NCI-H526 treated with DMSO at 0.1 percent for 48 hours (cell line): ENCODE measurements around the gene CDC42EP5.
"Not testable (repeated sequence)": the region's sequence is repeated elsewhere in the genome, so short reads cannot be mapped to it uniquely, and the experiment has no call there.

Experiments used
- DNase-seq: peaks from one replicate; lab custom pipeline; 2025; lab: John Stamatoyannopoulos, UW

CDC42EP5 gene

GRCh38 chr19:54489766-54490165 lies 16.7 kb upstream of the CDC42EP5 start:
- DNase-seq, result no peak

- no peak for DNase-seq
These were observed 16.2 kb upstream of the CDC42EP5 start for GRCh38 chr19:54489341-54489740.

GRCh38 chr19:54485851-54486250 lies 12.8 kb upstream of the CDC42EP5 start:
- no peak for DNase-seq

GRCh38 chr19:54484451-54484850 lies 11.4 kb upstream of the CDC42EP5 start:
- no peak for DNase-seq

- DNase-seq, result no peak
These were observed 9.8 kb upstream of the CDC42EP5 start for GRCh38 chr19:54482889-54483288.

- DNase-seq, result peak; percentile 76
These were observed 8.3 kb upstream of the CDC42EP5 start for GRCh38 chr19:54481326-54481930.

GRCh38 chr19:54480051-54480450 lies 7.0 kb upstream of the CDC42EP5 start:
- no peak for DNase-seq

GRCh38 chr19:54478677-54479266 lies 5.7 kb upstream of the CDC42EP5 start:
- peak; percentile 62 for DNase-seq

- DNase-seq, result no peak
These were observed 4.6 kb upstream of the CDC42EP5 start for GRCh38 chr19:54477650-54478049.

GRCh38 chr19:54475706-54476105 lies 2.6 kb upstream of the CDC42EP5 start:
- no peak for DNase-seq

- peak; percentile 35 for DNase-seq
These were observed 836 bp upstream of the CDC42EP5 start for GRCh38 chr19:54473892-54474372.

- DNase-seq, result no peak
These were observed 1.9 kb downstream of the CDC42EP5 start for GRCh38 chr19:54470991-54471782.

GRCh38 chr19:54470276-54470887 lies 2.7 kb downstream of the CDC42EP5 start:
- DNase-seq, result no peak

GRCh38 chr19:54469496-54469934 lies 3.6 kb downstream of the CDC42EP5 start:
- no peak for DNase-seq

GRCh38 chr19:54466110-54466480 lies 7.0 kb downstream of the CDC42EP5 start:
- DNase-seq, result not testable (repeated sequence)

GRCh38 chr19:54465426-54466109 lies 7.5 kb downstream of the CDC42EP5 start:
- DNase-seq, result no peak

- peak; percentile 97 for DNase-seq
These were observed 8.3 kb downstream of the CDC42EP5 start for GRCh38 chr19:54464630-54465425.

GRCh38 chr19:54464044-54464629 lies 9.0 kb downstream of the CDC42EP5 start:
- peak; percentile 100 for DNase-seq

GRCh38 chr19:54463531-54464043 lies 9.5 kb downstream of the CDC42EP5 start, which contains the start of gene LENG9:
Gene LENG9, minus strand, starts transcription at chr19:54463778. Its CDS starts 252 bp downstream, at chr19:54463526.
- DNase-seq, result peak; percentile 100
